EH (cell line): Measurements from ENCODE around the gene ADGRL3.
"Not testable (repeated sequence)": the region's sequence is repeated elsewhere in the genome, so short reads cannot be mapped to it uniquely, and the experiment has no call there.

Experiments
- DNase-seq: peaks from one replicate; pipeline ENCODE4 v3.0.0-alpha.2; 2015; ENCODE audit warnings: low read depth

ADGRL3 gene

DNA sequence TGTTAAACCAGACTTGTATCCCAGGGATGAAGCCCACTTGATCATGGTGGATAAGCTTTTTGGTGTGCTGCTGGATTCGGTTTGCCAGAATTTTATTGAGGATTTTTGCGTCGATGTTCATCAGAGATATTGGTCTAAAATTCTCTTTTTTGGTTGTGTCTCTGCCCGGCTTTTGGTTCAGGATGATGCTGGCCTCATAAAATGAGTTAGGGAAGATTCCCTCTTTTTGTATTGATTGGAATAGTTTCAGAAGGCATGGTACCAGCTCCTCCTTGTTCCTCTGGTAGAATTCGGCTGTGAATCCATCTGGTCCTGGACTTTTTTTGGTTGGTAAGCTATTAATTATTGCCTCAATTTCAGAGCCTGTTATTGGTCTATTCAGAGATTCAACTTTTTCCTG, 556.8 kb downstream of the ADGRL3 start:
- not testable (repeated sequence) for DNase-seq

DNA sequence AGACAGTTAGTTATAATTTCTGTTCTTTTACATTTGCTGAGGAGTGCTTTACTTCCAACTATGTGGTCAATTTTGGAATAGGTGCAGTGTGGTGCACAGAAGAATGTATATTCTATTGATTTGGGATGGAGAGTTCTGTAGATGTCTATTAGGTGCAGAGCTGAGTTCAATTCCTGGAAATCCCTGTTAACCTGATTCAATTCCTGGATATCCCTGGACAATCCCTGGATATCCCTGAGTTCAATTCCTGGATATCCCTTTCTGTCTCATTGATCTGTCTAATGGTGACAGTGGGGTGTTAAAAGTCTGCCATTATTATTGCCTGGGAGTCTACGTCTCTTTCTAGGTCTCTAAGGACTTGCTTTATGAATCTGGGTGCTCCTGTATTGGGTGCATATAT, 557.9 kb downstream of the ADGRL3 start:
- DNase-seq = not testable (repeated sequence)

DNA sequence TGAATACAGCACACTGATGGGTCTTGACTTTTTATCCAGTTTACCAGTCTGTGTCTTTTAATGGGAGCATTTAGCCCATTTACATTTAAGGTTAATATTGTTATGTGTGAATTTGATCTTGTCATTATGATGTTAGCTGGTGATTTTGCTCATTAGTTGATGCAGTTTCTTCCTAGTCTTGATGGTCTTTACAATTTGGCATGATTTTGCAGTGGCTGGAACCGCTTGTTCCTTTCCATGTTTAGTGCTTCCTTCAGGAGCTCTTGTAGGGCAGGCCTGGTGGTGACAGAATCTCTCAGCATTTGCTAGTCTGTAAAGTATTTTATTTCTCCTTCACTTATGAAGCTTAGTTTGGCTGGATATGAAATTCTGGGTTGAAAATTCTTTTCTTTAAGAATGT, 558.5 kb downstream of the ADGRL3 start:
- not testable (repeated sequence) for DNase-seq

DNA sequence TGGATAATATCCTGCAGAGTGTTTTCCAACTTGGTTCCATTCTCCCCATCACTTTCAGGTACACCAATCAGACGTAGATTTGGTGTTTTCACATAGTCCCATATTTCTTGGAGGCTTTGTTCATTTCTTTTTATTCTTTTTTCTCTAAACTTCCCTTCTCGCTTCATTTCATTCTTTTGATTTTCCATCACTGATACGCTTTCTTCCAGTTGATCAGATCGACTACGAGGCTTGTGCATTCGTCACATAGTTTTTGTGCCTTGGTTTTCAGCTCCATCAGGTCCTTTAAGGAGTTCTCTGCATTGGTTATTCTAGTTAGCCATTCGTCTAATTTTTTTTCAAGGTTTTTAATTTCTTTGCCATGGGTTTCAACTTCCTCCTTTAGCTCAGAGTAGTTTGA, 559.1 kb downstream of the ADGRL3 start:
- not testable (repeated sequence) for DNase-seq

DNA sequence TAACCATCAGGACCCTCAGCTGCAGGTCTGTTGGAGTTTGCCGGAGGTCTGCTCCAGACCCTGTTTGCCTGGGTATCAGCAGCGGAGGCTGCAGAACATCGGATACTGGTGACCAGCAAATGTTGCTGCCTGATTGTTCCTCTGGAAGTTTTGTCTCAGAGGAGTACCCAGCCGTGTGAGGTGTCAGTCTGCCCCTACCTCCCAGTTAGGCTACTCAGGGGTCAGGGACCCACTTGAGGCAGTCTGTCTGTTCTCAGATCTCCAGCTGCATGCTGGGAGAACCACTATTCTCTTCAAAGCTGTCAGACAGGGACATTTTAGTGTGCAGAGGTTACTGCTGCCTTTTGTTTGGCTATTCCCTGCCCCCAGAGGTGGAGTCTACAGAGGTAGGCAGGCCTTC, 559.8 kb downstream of the ADGRL3 start:
- not testable (repeated sequence) for DNase-seq

DNA sequence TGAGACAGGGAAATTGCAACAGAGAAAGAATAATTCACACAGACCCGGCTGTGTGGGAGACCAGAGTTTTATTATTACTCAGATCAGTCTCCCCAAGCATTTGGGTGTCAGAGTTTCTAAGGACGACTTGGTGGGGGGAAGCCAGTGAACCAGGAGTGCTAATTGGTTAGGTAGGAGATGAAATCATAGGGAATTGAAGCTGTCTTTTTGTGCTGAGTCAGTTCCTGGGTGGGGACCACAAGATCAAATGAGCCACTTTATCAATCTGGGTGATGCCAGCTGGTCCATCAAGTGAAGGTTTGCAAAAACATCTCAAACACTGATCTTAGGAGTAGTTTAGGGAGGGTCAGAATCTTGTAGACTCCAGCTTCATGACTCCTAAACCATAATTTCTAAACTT, 560.7 kb downstream of the ADGRL3 start:
- no peak for DNase-seq

DNA sequence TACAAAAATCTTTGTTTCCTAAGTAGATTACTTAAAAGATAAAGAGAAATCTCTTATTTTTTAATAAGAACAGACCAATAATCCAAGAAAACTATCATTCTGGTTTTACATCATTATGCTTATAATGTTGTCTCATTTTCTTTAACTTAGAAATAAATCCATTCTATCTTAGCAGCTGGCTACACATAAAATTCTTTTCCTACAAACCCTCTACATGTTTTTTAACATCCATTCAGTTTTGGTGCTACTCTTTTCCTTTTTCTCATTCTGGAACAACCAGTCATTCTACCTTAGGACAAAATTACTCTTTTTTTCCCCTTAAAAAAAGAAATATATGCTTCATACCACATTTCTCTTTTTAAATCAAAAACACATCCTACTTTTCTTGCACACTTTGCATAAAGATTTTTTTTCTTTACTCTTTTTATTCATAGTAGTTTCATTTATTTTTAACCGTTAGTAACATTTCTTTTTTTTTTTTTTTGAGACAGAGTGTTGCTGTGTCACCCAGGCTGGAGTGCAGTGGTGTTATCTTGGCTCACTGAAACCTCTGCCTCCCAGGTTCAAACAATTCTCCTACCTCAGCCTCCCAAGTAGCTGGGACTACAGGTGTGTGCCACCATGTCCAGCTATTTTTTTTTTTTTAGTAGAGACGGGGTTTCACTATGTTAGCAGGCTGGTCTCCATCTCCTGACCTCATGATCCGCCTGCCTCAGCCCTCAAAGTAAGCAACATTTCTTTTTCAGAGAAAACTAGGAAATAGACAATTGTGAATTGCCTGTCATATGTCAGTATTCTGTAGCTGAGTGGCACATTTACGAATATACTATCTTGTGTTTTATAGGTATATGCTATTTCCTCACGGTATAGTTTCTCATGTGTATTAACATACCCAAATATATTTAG, 562.8 kb downstream of the ADGRL3 start:
- DNase-seq = no peak

DNA sequence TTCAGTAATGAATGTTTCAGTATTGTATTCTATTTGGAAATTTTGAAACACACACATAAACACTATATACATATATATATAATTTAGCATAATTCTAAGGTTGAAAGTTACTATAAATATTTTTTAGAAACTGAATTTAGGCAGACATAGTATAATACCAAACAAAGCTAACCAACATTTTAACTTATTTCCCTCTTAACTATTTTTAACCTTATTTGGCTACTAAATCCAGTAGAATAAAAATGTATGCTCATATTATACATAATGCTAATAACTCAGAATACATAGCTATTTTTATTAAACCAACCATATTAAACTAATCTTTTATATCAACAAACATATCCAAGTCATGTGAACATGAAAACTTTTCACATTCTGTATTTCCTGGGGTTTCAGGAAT, 563.6 kb downstream of the ADGRL3 start:
- no peak for DNase-seq

DNA sequence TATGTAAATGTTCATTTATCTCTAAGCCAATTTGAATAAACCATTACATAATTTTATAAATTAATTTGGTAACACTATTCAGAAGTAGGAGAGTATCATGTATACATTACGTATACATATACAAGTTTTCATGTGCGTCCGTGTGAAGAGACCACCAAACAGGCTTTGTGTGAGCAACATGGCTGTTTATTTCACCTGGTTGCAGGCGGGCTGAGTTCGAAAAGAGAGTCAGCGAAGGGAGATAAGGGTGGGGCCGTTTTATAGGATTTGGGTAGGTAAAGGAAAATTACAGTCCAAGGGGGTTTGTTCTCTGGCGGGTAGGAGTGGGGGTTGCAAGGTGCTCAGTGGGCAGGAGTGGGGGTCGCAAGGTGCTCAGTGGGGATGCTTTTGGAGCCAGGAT, 564.0 kb downstream of the ADGRL3 start:
- not testable (repeated sequence) for DNase-seq

DNA sequence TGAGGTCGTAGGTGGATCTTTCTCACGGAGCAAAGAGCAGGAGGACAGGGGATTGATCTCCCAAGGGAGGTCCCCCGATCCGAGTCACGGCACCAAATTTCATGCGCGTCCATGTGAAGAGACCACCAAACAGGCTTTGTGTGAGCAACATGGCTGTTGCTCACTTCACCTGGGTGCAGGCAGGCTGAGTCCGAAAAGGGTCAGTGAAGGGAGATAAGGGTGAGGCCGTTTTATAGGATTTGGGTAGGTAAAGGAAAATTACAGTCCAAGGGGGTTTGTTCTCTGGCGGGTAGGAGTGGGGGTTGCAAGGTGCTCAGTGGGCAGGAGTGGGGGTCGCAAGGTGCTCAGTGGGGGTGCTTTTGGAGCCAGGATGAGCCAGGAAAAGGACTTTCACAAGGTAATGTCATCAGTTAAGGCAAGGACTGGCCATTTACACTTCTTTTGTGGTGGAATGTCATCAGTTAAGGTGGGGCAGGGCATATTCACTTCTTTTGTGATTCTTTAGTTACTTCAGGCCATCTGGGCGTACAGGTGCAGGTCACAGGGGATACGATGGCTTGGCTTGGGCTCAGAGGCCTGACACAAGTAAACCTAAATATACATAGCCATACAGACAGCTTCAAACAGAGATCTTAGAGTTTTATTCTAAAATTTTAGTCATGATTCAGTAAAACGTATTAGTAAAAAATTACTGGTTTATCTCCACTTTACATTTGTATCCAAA, 569.5 kb downstream of the ADGRL3 start:
- not testable (repeated sequence) for DNase-seq

DNA sequence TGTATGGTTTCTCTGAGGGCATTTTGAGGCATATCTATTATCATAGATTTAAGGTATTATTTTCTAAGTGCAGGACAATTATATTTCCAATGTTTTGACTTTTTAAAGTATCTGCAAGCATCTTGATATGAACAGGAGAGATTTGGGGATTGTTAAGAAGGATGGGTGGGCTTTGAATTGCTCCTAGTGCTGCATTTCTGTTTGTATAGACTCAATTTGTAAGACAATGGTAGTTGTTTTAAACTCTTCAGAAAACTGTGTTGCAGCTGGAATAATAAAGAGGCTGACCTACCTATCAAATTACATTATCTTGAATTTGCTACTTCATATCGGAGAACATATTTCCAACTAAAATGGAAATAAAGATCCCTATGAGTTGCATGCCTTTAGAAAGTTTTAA, 570.3 kb downstream of the ADGRL3 start:
- no peak for DNase-seq

DNA sequence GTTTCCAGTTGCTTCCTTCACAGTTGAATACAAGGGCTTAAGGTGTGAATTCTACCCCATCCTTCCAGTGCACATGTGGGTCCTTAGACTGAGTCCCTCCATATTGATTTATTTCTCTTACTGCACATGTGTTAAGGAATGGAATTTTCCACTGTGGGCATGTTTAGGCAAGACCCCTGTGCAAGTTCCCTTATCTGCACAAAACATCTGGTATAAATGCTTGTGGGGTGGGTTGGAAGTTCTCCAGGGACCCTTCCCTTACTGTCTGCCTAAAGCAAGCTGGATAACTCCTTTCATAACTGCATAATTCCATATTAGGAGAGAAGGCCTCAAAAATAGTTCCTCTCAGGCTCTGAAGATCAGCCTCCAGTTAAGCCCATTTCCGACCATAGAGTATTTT, 570.9 kb downstream of the ADGRL3 start:
- DNase-seq = no peak

DNA sequence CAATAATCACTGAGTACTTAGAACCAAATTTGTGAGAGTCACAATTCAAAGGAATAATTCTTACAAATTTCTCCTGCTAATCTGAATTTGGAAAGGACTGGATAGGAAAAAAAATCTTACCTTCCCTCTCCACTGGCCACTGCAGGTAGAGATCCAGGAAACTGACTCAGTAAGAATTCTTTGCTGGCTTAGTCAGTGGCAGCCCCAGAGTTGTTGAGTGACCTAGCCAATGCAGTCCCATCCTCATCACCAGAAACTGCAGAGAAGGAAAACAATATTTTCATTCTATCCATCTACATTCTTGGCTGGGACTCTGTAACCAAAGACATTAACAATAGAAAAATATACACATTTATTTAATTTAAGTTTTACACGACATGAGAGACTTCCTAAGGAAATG, 572.0 kb downstream of the ADGRL3 start:
- DNase-seq = no peak

DNA sequence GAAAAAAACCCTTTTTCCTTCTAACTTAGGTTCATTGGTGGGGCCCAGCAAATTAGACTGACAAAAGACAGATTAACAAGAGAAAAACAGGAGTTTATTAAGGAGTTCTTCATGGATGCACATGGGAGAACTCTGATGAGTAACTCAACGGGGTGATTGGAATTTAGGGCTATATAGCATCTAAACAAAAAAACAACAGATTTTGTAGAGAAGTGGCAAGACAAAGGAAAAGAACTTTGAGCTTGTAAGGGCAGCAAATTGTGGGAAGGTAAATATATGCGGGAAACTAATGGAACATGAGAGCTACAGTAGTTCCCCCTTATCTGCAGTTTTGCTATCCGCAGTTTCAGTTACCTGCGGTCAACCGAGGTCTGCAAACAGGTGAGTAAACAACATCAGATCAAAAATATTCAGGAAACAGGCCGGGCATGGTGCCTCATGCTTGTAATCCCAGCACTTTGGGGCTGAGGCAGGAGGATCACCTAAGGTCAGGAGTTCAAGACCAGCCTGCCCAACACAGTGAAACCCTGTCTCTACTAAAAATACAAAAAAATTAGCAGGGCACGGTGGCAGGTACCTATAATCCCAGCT, 573.6 kb downstream of the ADGRL3 start:
- no peak for DNase-seq

DNA sequence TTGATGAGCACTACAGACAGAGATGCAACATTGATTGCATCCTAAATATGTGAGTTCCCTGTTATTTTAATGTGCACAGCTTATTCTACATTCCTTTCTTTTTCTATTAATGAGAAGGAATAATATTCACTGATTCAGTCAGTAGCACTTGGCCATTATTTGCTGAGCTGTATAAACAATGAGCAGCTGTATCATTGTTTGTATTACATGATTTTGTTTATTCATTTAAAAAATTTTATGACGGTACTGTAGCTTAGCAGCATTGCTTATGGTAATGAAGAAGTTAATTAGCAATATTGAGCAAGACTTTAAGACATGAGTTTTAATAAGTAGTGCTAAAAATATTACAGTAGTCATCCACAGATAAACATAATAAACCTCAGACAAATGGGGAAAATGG, 582.0 kb downstream of the ADGRL3 start:
- no peak for DNase-seq

DNA sequence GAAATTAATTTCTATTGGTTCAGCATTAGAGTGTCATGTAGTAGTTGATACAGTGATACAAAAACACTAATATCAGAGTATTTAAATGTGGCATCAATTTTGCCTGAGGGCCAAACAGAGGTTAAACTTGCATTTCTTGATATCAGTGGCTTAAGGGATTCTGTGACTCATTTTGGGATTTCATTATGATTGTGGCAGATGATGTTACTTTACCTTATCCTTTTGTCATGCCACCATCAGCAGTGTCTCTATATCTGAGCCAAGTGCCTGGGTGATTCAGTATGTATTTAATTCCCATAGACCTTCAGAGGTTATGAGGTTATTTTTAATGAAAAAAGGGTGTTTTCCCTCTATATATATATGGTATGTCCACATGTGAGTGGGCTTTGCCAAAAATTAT, 582.9 kb downstream of the ADGRL3 start:
- DNase-seq = no peak

DNA sequence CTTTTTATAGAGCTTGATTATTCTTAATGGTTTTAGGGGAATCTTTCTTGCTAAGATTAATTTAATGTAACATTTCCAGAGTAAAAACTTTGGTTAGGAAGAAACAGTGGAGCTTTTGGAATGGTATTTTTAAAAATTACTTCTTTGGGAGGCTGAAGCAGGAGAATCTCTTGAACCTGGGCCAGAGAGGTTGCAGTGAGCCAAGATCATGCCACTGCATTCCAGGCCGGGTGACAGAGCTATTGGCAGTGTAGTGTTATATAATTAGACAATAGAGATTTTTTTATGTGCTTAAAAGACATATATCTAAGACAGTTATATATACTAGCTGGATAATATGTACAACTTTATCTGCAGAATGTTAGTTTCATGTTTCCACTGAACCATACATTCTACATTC, 585.6 kb downstream of the ADGRL3 start:
- DNase-seq = no peak

DNA sequence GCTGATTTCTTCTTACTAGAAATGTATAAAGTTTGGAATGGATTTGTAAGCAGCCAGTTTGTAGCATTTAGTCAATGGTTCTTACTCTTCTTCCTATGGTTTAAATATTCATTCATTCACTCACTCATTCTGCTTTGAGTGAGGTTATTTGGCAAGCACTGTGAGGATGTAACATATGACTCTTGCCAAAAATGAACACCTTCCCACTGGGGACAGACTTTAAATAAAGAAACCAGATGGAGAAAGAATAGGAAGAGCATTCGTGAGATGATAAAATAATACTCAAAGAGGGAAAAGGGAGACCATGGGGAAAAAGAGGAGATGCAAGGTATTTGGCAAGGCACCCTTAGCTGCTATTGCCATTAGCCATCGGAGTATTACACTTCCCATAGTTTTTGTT, 586.1 kb downstream of the ADGRL3 start:
- no peak for DNase-seq

DNA sequence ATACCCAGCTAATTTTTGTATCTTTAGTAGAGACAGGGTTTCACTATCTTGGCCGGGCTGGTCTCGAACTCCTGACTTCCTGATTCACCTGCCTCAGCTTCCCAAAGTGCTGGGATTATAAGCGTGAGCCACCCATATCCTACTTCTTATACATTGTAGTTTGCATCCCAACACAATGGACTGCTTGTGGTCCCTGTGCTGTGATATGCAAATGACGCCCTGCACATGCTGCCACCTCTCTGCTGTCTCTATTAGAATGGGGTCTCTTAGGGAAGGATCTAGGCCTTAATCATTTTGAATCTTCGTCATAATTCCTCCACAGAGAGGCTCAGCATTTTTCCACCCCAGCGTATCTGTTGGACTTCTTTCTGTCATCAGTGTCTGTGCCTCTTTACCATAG, 595.9 kb downstream of the ADGRL3 start:
- DNase-seq = no peak

DNA sequence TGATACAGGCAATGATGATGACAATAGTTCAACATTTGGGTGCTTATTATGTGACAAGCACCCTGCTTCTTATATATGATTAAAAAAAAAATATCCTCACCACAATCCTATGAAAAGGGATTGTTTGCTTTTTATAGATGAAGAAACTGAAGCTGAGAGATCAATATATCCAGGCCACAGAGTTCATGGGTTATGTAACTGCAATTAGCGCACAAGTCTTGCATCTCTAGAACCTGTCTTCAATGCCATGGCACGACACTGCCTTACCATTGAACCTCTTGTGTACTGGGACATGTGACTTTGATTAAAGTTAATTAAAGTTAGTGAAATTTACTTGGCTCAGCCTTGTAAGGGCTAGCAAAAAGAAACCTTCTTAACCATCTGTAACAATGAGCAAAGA, 599.7 kb downstream of the ADGRL3 start:
- no peak for DNase-seq

DNA sequence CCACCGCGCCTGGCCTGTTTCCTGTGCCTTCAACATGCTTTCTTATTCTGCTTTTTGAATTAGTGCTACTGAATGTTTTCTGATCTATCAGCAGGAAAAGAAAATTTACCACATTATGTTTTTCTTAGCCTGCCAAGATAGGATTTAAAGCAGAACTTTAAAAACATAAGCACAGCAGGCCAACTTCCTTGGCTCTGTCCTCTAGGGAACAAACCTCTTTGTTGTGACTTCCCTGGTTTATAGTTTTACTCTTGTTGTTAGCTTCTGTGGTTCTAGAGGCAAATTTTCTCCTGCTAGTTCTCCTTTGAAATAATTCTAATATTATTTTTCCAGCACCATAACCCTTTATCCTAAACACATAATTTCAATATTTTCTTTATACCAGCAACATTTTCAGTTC, 605.1 kb downstream of the ADGRL3 start:
- DNase-seq = no peak

DNA sequence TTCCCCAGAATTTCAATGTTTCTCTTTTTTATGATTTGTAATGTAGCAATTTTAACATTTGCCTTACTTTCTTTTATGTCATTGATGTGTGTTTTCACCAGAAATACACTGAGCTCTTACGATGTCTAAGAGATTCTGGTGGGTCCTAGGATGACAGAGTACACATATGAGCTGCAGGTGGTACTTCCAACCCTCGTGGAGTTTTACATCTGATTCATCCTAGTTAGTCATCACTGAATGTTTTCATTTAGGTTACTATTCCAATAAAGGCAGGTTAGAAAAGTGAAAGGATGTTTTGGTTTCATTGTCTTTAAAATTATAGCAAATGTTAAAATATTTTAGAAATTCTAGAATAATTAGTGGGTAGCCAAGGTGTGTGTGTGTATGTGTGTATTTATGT, 605.9 kb downstream of the ADGRL3 start:
- no peak for DNase-seq

DNA sequence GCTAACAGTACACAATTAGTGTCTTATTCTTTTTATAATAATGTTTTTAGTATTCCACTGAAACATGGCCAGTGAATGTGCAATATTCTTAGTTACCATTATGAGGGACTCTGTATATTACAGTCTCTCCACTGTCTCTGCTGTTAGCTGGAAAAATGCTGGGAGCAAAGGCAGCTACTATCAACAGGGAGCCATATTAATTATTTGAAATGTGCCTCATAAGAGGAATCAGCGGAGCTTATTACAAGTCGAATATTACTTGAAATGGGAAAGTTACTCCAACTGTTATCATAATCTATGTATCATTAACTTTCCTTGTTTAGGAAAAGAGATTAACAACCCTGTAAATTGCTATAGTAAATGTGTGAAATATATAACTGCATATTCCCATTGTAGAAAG, 612.0 kb downstream of the ADGRL3 start:
- no peak for DNase-seq
